H9 (cell line): ENCODE data around the gene FAM151A. TPM values are rescaled to one million over a fixed set of nuclear protein-coding genes. Genes with fewer than 3 reads are reported as not detected.

Experiments used
- DNase-seq: peaks from one replicate; pipeline ENCODE4 v3.0.0-alpha.2; 2017
- H2AFZ ChIP-seq: one replicate; pipeline ENCODE4 v1.6.1; 2013; ENCODE audit warnings: mild to moderate bottlenecking, low read length, control low read depth, moderate library complexity
- H2AK5ac ChIP-seq: 2 replicates; pipeline ENCODE4 v1.6.1; 2013; ENCODE audit warnings: low read length, control low read depth, mixed read lengths; ENCODE audit not compliant: insufficient read length
- H2BK120ac ChIP-seq: one replicate; pipeline ENCODE4 v1.6.1; 2013; ENCODE audit warnings: low read depth, mild to moderate bottlenecking, low read length, control low read depth, inconsistent platforms; ENCODE audit not compliant: poor library complexity, severe bottlenecking
- H2BK12ac ChIP-seq: 2 replicates; pipeline ENCODE4 v1.6.1; 2013; ENCODE audit warnings: low read length, control low read depth, mixed read lengths, low read depth; ENCODE audit not compliant: insufficient read length
- H2BK15ac ChIP-seq: 2 replicates; pipeline ENCODE4 v1.6.1; 2013; ENCODE audit warnings: low read depth, low read length, control low read depth
- H2BK20ac ChIP-seq: one replicate; pipeline ENCODE4 v1.6.1; 2013; ENCODE audit warnings: low read depth, mild to moderate bottlenecking, low read length, control low read depth, inconsistent platforms; ENCODE audit not compliant: poor library complexity, severe bottlenecking
- H2BK5ac ChIP-seq: 2 replicates; pipeline ENCODE4 v1.6.1; 2013; ENCODE audit warnings: low read length, control low read depth, mixed read lengths; ENCODE audit not compliant: insufficient read length
- H3K14ac ChIP-seq: 2 replicates; pipeline ENCODE4 v1.6.1; 2013; ENCODE audit warnings: low read length, control low read depth; ENCODE audit not compliant: insufficient read depth
- H3K18ac ChIP-seq: 2 replicates; pipeline ENCODE4 v1.6.1; 2013; ENCODE audit warnings: low read depth, mild to moderate bottlenecking, mixed read lengths, low read length, control low read depth; ENCODE audit not compliant: insufficient read length
- H3K23ac ChIP-seq: 2 replicates; pipeline ENCODE4 v1.6.1; 2013; ENCODE audit warnings: low read length, control low read depth, mixed read lengths, low read depth; ENCODE audit not compliant: insufficient read length
- H3K23me2 ChIP-seq: 2 replicates; pipeline ENCODE4 v1.6.1; 2013; ENCODE audit warnings: low read depth, mild to moderate bottlenecking, mixed read lengths, low read length, control low read depth; ENCODE audit not compliant: insufficient read length, poor library complexity, severe bottlenecking
- H3K27ac ChIP-seq: 2 replicates; pipeline ENCODE4 v1.5.1; 2013; ENCODE audit warnings: low read length, control low read depth, mixed read lengths, low read depth; ENCODE audit not compliant: insufficient read length
- H3K27me3 ChIP-seq: 2 replicates; pipeline ENCODE4 v1.6.1; 2013; ENCODE audit warnings: low read length, control low read depth, inconsistent platforms; ENCODE audit not compliant: insufficient read depth
- H3K4ac ChIP-seq: 2 replicates; pipeline ENCODE4 v1.6.1; 2013; ENCODE audit warnings: low read depth, mild to moderate bottlenecking, control low read depth, inconsistent platforms, low read length, moderate library complexity
- H3K4me1 ChIP-seq: 2 replicates; pipeline ENCODE4 v1.6.1; 2013; ENCODE audit warnings: low read length, control low read depth, inconsistent platforms; ENCODE audit not compliant: insufficient read depth
- H3K4me2 ChIP-seq: 2 replicates; pipeline ENCODE4 v1.6.1; 2013; ENCODE audit warnings: low read length, control low read depth, mixed read lengths; ENCODE audit not compliant: insufficient read length, insufficient read depth
- H3K56ac ChIP-seq: 2 replicates; pipeline ENCODE4 v1.6.1; 2013; ENCODE audit warnings: low read depth, mild to moderate bottlenecking, mixed read lengths, low read length, control low read depth; ENCODE audit not compliant: insufficient read length
- H3K79me1 ChIP-seq: 2 replicates; pipeline ENCODE4 v1.6.1; 2013; ENCODE audit warnings: low read depth, mild to moderate bottlenecking, moderate library complexity, low read length, control low read depth, inconsistent platforms; ENCODE audit not compliant: insufficient read depth, poor library complexity, severe bottlenecking
- H3K79me2 ChIP-seq: 2 replicates; pipeline ENCODE4 v1.6.1; 2013; ENCODE audit warnings: low read length, control low read depth, inconsistent platforms; ENCODE audit not compliant: insufficient read depth
- H3K9ac ChIP-seq: 2 replicates; pipeline ENCODE4 v1.6.1; 2013; ENCODE audit warnings: low read length, control low read depth, mixed read lengths; ENCODE audit not compliant: insufficient read length; ENCODE audit errors: extremely low read depth
- H3K9me3 ChIP-seq: one replicate; pipeline ENCODE4 v1.6.1; 2013; ENCODE audit warnings: low read depth, low read length, inconsistent platforms; ENCODE audit not compliant: control insufficient read depth
- H3T11ph ChIP-seq: one replicate; pipeline ENCODE4 v1.6.1; 2013; ENCODE audit warnings: mild to moderate bottlenecking, low read length, control low read depth, inconsistent platforms
- H4K20me1 ChIP-seq: one replicate; pipeline ENCODE4 v1.6.1; 2013; ENCODE audit not compliant: control insufficient read depth, insufficient read length, insufficient read depth
- H4K5ac ChIP-seq: 2 replicates; pipeline ENCODE4 v1.6.1; 2013; ENCODE audit warnings: low read depth, mild to moderate bottlenecking, mixed read lengths, low read length, control low read depth; ENCODE audit not compliant: insufficient read length
- H4K8ac ChIP-seq: replicated peaks from 2 replicates; pipeline ENCODE4 v1.6.1; 2013; ENCODE audit warnings: low read length, control low read depth, mixed read lengths, low read depth; ENCODE audit not compliant: insufficient read length
- H4K91ac ChIP-seq: 2 replicates; pipeline ENCODE4 v1.6.1; 2013; ENCODE audit warnings: low read depth, mild to moderate bottlenecking, moderate library complexity, mixed read lengths, low read length, control low read depth; ENCODE audit not compliant: insufficient read length
- H3K27ac Mint-ChIP-seq, 3 experiments: 2 replicates in 2 of 3; 3 replicates in 1 of 3; pipeline ENCODE4 v1.8.0; 2020 to 2021; ENCODE audit warnings: mixed read lengths in 3 of 3, mild to moderate bottlenecking in 1 of 3, moderate library complexity in 1 of 3
- H3K27me3 Mint-ChIP-seq: 2 replicates; pipeline ENCODE4 v1.8.0; 2021; ENCODE audit warnings: low read depth, mild to moderate bottlenecking, moderate library complexity, mixed read lengths
- H3K36me3 Mint-ChIP-seq, 3 experiments: 2 replicates in 2 of 3; 3 replicates in 1 of 3; pipeline ENCODE4 v1.8.0; 2020 to 2021; ENCODE audit warnings: low read depth in 3 of 3, mixed read lengths in 3 of 3; ENCODE audit not compliant: insufficient read depth in 1 of 3
- H3K4me1 Mint-ChIP-seq, 2 experiments: 2 replicates each; pipeline ENCODE4 v1.8.0; 2020; ENCODE audit warnings: mixed read lengths in 2 of 2
- H3K4me3 Mint-ChIP-seq, 2 experiments: 2 replicates in 1 of 2; 3 replicates in 1 of 2; pipeline ENCODE4 v1.8.0; 2020 to 2021; ENCODE audit warnings: mild to moderate bottlenecking in 2 of 2, mixed read lengths in 2 of 2, moderate library complexity in 1 of 2
- H3K9me3 Mint-ChIP-seq, 2 experiments: 2 replicates in 1 of 2; 3 replicates in 1 of 2; pipeline ENCODE4 v1.8.0; 2020; ENCODE audit warnings: mild to moderate bottlenecking in 2 of 2, mixed read lengths in 2 of 2, moderate library complexity in 1 of 2
- CTCF ChIP-seq: fragments of 200-600 bp; sonication (generic); conservative IDR thresholded peaks from 3 replicates; pipeline ENCODE4 v1.8.0; 2021; ENCODE audit warnings: antibody characterized with exemption, mild to moderate bottlenecking
- WGBS: extraction: QIAGEN DNeasy Blood & Tissue Kit; methylation state at CpG from one replicate; pipeline ENCODE4 v1.1.7; 2013; ENCODE audit warnings: missing lambda C conversion rate, low lambda C conversion rate, mixed read lengths; ENCODE audit not compliant: insufficient read length; ENCODE audit errors: extremely low coverage; 5-methylcytosine and 5-hydroxymethylcytosine counted together
- total RNA-seq: library from RNA; stranded (reverse); gene quantifications from 2 replicates; pipeline ENCODE4 v1.2.1, GENCODE V29; 2021

The FAM151A gene
- total RNA-seq, 1 experiment from 2014 or later: not detected

- Histone ChIP-seq H2BK20ac (no peak overlapping the region), H3K9ac (no peak overlapping the region), H3K79me2 (no peaks in the 10 kb centered on the region), H3T11ph (no peak overlapping the region), H2BK12ac (no peak overlapping the region), H3K4me1 (peaks cover 4% of the 10 kb centered on the region; the same call in 1 of the 2 replicates), H3K27me3 (no peaks in the 10 kb centered on the region), H3K4me2 (no peak overlapping the region), H3K23ac (no peak overlapping the region), H2BK5ac (no peak overlapping the region), H3K79me1 (no peaks in the 10 kb centered on the region), H4K20me1 (no peaks in the 10 kb centered on the region), H2BK15ac (no peak overlapping the region), H3K56ac (no peak overlapping the region), H3K9me3 (no peaks in the 10 kb centered on the region), H2BK120ac (no peak overlapping the region), H4K91ac (no peak overlapping the region), H2AFZ (no peak overlapping the region), H4K8ac (no peak overlapping the region), H4K5ac (no peak overlapping the region), H3K14ac (no peak overlapping the region), H3K27ac (no peak overlapping the region), H3K4ac (no peak overlapping the region), H2AK5ac (no peak overlapping the region), H3K18ac (no peak overlapping the region), H3K23me2 (no peaks in the 10 kb centered on the region)
- Mint-ChIP-seq H3K36me3 (peaks cover 0 to 2% (median 0%) of the 10 kb centered on the region in 3 experiments; a peak in 1 of 7 replicates), H3K4me3 (no peak overlapping the region), H3K4me1 (peaks cover 16 to 33% of the 10 kb centered on the region in 2 experiments), H3K9me3 (peaks cover 2 to 3% of the 10 kb centered on the region in 2 experiments; a peak in 3 of 5 replicates), H3K27me3 (no peaks in the 10 kb centered on the region; the same call in 1 of the 2 replicates), H3K27ac (no peak overlapping the region)
- no peak for TF ChIP-seq CTCF
- no CpG with 5 or more reads among the region's 4 CpGs for WGBS
- DNase-seq: no peak
Measured at GRCh38 chr1:54565113-54565501, 58.2 kb downstream of the FAM151A start.
